H9 (cell line): ENCODE results near the gene ROR1. TPM values are rescaled to one million over a fixed set of nuclear protein-coding genes. Genes with fewer than 3 reads are reported as not detected.

Experiments
- DNase-seq: peaks from one replicate; pipeline ENCODE4 v3.0.0-alpha.2; 2017
- H2AFZ ChIP-seq: one replicate; pipeline ENCODE4 v1.6.1; 2013; ENCODE audit warnings: mild to moderate bottlenecking, low read length, control low read depth, moderate library complexity
- H2AK5ac ChIP-seq: 2 replicates; pipeline ENCODE4 v1.6.1; 2013; ENCODE audit warnings: low read length, control low read depth, mixed read lengths; ENCODE audit not compliant: insufficient read length
- H2BK120ac ChIP-seq: one replicate; pipeline ENCODE4 v1.6.1; 2013; ENCODE audit warnings: low read depth, mild to moderate bottlenecking, low read length, control low read depth, inconsistent platforms; ENCODE audit not compliant: poor library complexity, severe bottlenecking
- H2BK12ac ChIP-seq: 2 replicates; pipeline ENCODE4 v1.6.1; 2013; ENCODE audit warnings: low read length, control low read depth, mixed read lengths, low read depth; ENCODE audit not compliant: insufficient read length
- H2BK15ac ChIP-seq: 2 replicates; pipeline ENCODE4 v1.6.1; 2013; ENCODE audit warnings: low read depth, low read length, control low read depth
- H2BK20ac ChIP-seq: one replicate; pipeline ENCODE4 v1.6.1; 2013; ENCODE audit warnings: low read depth, mild to moderate bottlenecking, low read length, control low read depth, inconsistent platforms; ENCODE audit not compliant: poor library complexity, severe bottlenecking
- H2BK5ac ChIP-seq: 2 replicates; pipeline ENCODE4 v1.6.1; 2013; ENCODE audit warnings: low read length, control low read depth, mixed read lengths; ENCODE audit not compliant: insufficient read length
- H3K14ac ChIP-seq: 2 replicates; pipeline ENCODE4 v1.6.1; 2013; ENCODE audit warnings: low read length, control low read depth; ENCODE audit not compliant: insufficient read depth
- H3K18ac ChIP-seq: 2 replicates; pipeline ENCODE4 v1.6.1; 2013; ENCODE audit warnings: low read depth, mild to moderate bottlenecking, mixed read lengths, low read length, control low read depth; ENCODE audit not compliant: insufficient read length
- H3K23ac ChIP-seq: 2 replicates; pipeline ENCODE4 v1.6.1; 2013; ENCODE audit warnings: low read length, control low read depth, mixed read lengths, low read depth; ENCODE audit not compliant: insufficient read length
- H3K23me2 ChIP-seq: 2 replicates; pipeline ENCODE4 v1.6.1; 2013; ENCODE audit warnings: low read depth, mild to moderate bottlenecking, mixed read lengths, low read length, control low read depth; ENCODE audit not compliant: insufficient read length, poor library complexity, severe bottlenecking
- H3K27ac ChIP-seq: 2 replicates; pipeline ENCODE4 v1.5.1; 2013; ENCODE audit warnings: low read length, control low read depth, mixed read lengths, low read depth; ENCODE audit not compliant: insufficient read length
- H3K27me3 ChIP-seq: 2 replicates; pipeline ENCODE4 v1.6.1; 2013; ENCODE audit warnings: low read length, control low read depth, inconsistent platforms; ENCODE audit not compliant: insufficient read depth
- H3K4ac ChIP-seq: 2 replicates; pipeline ENCODE4 v1.6.1; 2013; ENCODE audit warnings: low read depth, mild to moderate bottlenecking, control low read depth, inconsistent platforms, low read length, moderate library complexity
- H3K4me1 ChIP-seq: 2 replicates; pipeline ENCODE4 v1.6.1; 2013; ENCODE audit warnings: low read length, control low read depth, inconsistent platforms; ENCODE audit not compliant: insufficient read depth
- H3K4me2 ChIP-seq: 2 replicates; pipeline ENCODE4 v1.6.1; 2013; ENCODE audit warnings: low read length, control low read depth, mixed read lengths; ENCODE audit not compliant: insufficient read length, insufficient read depth
- H3K56ac ChIP-seq: 2 replicates; pipeline ENCODE4 v1.6.1; 2013; ENCODE audit warnings: low read depth, mild to moderate bottlenecking, mixed read lengths, low read length, control low read depth; ENCODE audit not compliant: insufficient read length
- H3K79me1 ChIP-seq: 2 replicates; pipeline ENCODE4 v1.6.1; 2013; ENCODE audit warnings: low read depth, mild to moderate bottlenecking, moderate library complexity, low read length, control low read depth, inconsistent platforms; ENCODE audit not compliant: insufficient read depth, poor library complexity, severe bottlenecking
- H3K79me2 ChIP-seq: 2 replicates; pipeline ENCODE4 v1.6.1; 2013; ENCODE audit warnings: low read length, control low read depth, inconsistent platforms; ENCODE audit not compliant: insufficient read depth
- H3K9ac ChIP-seq: 2 replicates; pipeline ENCODE4 v1.6.1; 2013; ENCODE audit warnings: low read length, control low read depth, mixed read lengths; ENCODE audit not compliant: insufficient read length; ENCODE audit errors: extremely low read depth
- H3K9me3 ChIP-seq: one replicate; pipeline ENCODE4 v1.6.1; 2013; ENCODE audit warnings: low read depth, low read length, inconsistent platforms; ENCODE audit not compliant: control insufficient read depth
- H3T11ph ChIP-seq: one replicate; pipeline ENCODE4 v1.6.1; 2013; ENCODE audit warnings: mild to moderate bottlenecking, low read length, control low read depth, inconsistent platforms
- H4K20me1 ChIP-seq: one replicate; pipeline ENCODE4 v1.6.1; 2013; ENCODE audit not compliant: control insufficient read depth, insufficient read length, insufficient read depth
- H4K5ac ChIP-seq: 2 replicates; pipeline ENCODE4 v1.6.1; 2013; ENCODE audit warnings: low read depth, mild to moderate bottlenecking, mixed read lengths, low read length, control low read depth; ENCODE audit not compliant: insufficient read length
- H4K8ac ChIP-seq: replicated peaks from 2 replicates; pipeline ENCODE4 v1.6.1; 2013; ENCODE audit warnings: low read length, control low read depth, mixed read lengths, low read depth; ENCODE audit not compliant: insufficient read length
- H4K91ac ChIP-seq: 2 replicates; pipeline ENCODE4 v1.6.1; 2013; ENCODE audit warnings: low read depth, mild to moderate bottlenecking, moderate library complexity, mixed read lengths, low read length, control low read depth; ENCODE audit not compliant: insufficient read length
- H3K27ac Mint-ChIP-seq, 3 experiments: 2 replicates in 2 of 3; 3 replicates in 1 of 3; pipeline ENCODE4 v1.8.0; 2020 to 2021; ENCODE audit warnings: mixed read lengths in 3 of 3, mild to moderate bottlenecking in 1 of 3, moderate library complexity in 1 of 3
- H3K27me3 Mint-ChIP-seq: 2 replicates; pipeline ENCODE4 v1.8.0; 2021; ENCODE audit warnings: low read depth, mild to moderate bottlenecking, moderate library complexity, mixed read lengths
- H3K36me3 Mint-ChIP-seq, 3 experiments: 2 replicates in 2 of 3; 3 replicates in 1 of 3; pipeline ENCODE4 v1.8.0; 2020 to 2021; ENCODE audit warnings: low read depth in 3 of 3, mixed read lengths in 3 of 3; ENCODE audit not compliant: insufficient read depth in 1 of 3
- H3K4me1 Mint-ChIP-seq, 2 experiments: 2 replicates each; pipeline ENCODE4 v1.8.0; 2020; ENCODE audit warnings: mixed read lengths in 2 of 2
- H3K4me3 Mint-ChIP-seq, 2 experiments: 2 replicates in 1 of 2; 3 replicates in 1 of 2; pipeline ENCODE4 v1.8.0; 2020 to 2021; ENCODE audit warnings: mild to moderate bottlenecking in 2 of 2, mixed read lengths in 2 of 2, moderate library complexity in 1 of 2
- H3K9me3 Mint-ChIP-seq, 2 experiments: 2 replicates in 1 of 2; 3 replicates in 1 of 2; pipeline ENCODE4 v1.8.0; 2020; ENCODE audit warnings: mild to moderate bottlenecking in 2 of 2, mixed read lengths in 2 of 2, moderate library complexity in 1 of 2
- CTCF ChIP-seq: fragments of 200-600 bp; sonication (generic); conservative IDR thresholded peaks from 3 replicates; pipeline ENCODE4 v1.8.0; 2021; ENCODE audit warnings: antibody characterized with exemption, mild to moderate bottlenecking
- WGBS: extraction: QIAGEN DNeasy Blood & Tissue Kit; methylation state at CpG from one replicate; pipeline ENCODE4 v1.1.7; 2013; ENCODE audit warnings: missing lambda C conversion rate, low lambda C conversion rate, mixed read lengths; ENCODE audit not compliant: insufficient read length; ENCODE audit errors: extremely low coverage; 5-methylcytosine and 5-hydroxymethylcytosine counted together
- total RNA-seq: library from RNA; stranded (reverse); gene quantifications from 2 replicates; pipeline ENCODE4 v1.2.1, GENCODE V29; 2021

ROR1 gene
- total RNA-seq, 1 experiment from 2014 or later: 75.9 TPM

- Histone ChIP-seq H2AK5ac (no peak overlapping the region), H4K91ac (no peak overlapping the region), H3K9ac (no peak overlapping the region), H3K9me3 (no peaks in the 10 kb centered on the region), H4K8ac (no peak overlapping the region), H3K18ac (no peak overlapping the region), H3K79me1 (no peaks in the 10 kb centered on the region), H3K4ac (no peak overlapping the region), H3K79me2 (no peaks in the 10 kb centered on the region), H3K56ac (no peak overlapping the region), H3T11ph (no peak overlapping the region), H3K23me2 (peaks cover 3% of the 10 kb centered on the region), H3K4me2 (no peak overlapping the region), H3K4me1 (peaks cover 9% of the 10 kb centered on the region), H3K23ac (no peak overlapping the region), H2BK5ac (no peak overlapping the region), H3K14ac (no peak overlapping the region), H2BK120ac (no peak overlapping the region), H2BK12ac (no peak overlapping the region), H4K20me1 (no peaks in the 10 kb centered on the region), H3K27ac (no peak overlapping the region), H4K5ac (no peak overlapping the region), H2BK20ac (no peak overlapping the region), H2BK15ac (no peak overlapping the region), H3K27me3 (no peaks in the 10 kb centered on the region), H2AFZ (no peak overlapping the region)
- Mint-ChIP-seq H3K9me3 (peaks cover 13 to 19% of the 10 kb centered on the region in 2 experiments), H3K4me1 (peaks cover 27 to 38% of the 10 kb centered on the region in 2 experiments), H3K36me3 (peaks cover 49 to 61% (median 51%) of the 10 kb centered on the region in 3 experiments), H3K27ac (peak overlapping the region in 2 of 3 experiments; percentile 56 to 69; a peak in 4 of 7 replicates), H3K4me3 (no peak overlapping the region), H3K27me3 (no peaks in the 10 kb centered on the region)
- no peak for DNase-seq
- TF ChIP-seq CTCF: no peak
- no CpG with 5 or more reads among the region's 6 CpGs for WGBS
Observed at GRCh38 chr1:64173336-64173940, 399.6 kb downstream of the ROR1 start.
